Measurements from ENCODE around the gene DIRAS2. TPM values are rescaled to one million over a fixed set of nuclear protein-coding genes. Genes with fewer than 3 reads are reported as not detected.

The DIRAS2 gene
- total RNA-seq, 4 donors from 2014 or later: 0.32 to 0.73 (median 0.53) TPM

DNA sequence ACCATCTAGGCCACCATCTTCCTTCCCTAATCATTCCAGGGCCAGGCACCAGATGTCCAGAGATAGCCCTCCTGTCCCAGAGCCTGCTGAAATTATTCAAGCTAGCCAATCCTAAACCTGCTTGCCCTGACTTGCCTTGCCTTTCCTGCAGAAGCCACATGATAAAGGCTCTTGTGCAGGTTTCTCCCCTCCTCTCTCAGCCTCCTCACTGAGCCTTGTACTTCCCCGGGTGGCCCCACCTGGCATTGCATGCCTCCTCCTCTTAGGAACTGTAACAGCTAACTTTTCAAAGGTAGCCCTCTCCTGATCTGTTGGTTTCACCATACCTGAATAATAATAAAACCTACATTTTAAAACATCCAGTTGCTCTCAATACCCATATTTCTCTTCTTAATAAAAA, 42.6 kb downstream of the DIRAS2 start:
- 30% methylated on average over 1 of the region's 1 CpG for WGBS
- Histone ChIP-seq H3K4me3 (no peak overlapping the region), H3K27me3 (peaks cover 23% of the 10 kb centered on the region), H3K36me3 (no peaks in the 10 kb centered on the region), H3K4me1 (no peaks in the 10 kb centered on the region), H3K27ac (no peak overlapping the region), H3K9me3 (no peaks in the 10 kb centered on the region)
- TF ChIP-seq POLR2A (IDR thresholded peaks at IDR 0.05) (no peak), POLR2AphosphoS5 (IDR thresholded peaks at IDR 0.05) (no peak), EP300 (IDR thresholded peaks at IDR 0.05) (no peak)
- TF ChIP-seq, protein P1, sequence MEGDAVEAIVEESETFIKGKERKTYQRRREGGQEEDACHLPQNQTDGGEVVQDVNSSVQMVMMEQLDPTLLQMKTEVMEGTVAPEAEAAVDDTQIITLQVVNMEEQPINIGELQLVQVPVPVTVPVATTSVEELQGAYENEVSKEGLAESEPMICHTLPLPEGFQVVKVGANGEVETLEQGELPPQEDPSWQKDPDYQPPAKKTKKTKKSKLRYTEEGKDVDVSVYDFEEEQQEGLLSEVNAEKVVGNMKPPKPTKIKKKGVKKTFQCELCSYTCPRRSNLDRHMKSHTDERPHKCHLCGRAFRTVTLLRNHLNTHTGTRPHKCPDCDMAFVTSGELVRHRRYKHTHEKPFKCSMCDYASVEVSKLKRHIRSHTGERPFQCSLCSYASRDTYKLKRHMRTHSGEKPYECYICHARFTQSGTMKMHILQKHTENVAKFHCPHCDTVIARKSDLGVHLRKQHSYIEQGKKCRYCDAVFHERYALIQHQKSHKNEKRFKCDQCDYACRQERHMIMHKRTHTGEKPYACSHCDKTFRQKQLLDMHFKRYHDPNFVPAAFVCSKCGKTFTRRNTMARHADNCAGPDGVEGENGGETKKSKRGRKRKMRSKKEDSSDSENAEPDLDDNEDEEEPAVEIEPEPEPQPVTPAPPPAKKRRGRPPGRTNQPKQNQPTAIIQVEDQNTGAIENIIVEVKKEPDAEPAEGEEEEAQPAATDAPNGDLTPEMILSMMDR (IDR thresholded peaks at IDR 0.05): no peak
- DNase-seq (ENCODE audit: low spot score in 2 of 2): no peak

GRCh38 chr9:90598191-90598590, 44.4 kb downstream of the DIRAS2 start:
- Histone ChIP-seq H3K27ac (no peak overlapping the region), H3K4me1 (no peaks in the 10 kb centered on the region), H3K9me3 (no peaks in the 10 kb centered on the region), H3K27me3 (peaks cover 23% of the 10 kb centered on the region), H3K4me3 (no peak overlapping the region), H3K36me3 (no peaks in the 10 kb centered on the region)
- DNase-seq (ENCODE audit: low spot score in 2 of 2): no peak
- TF ChIP-seq, protein P1 (IDR thresholded peaks at IDR 0.05): no peak
- TF ChIP-seq POLR2A (IDR thresholded peaks at IDR 0.05): no peak
- TF ChIP-seq EP300 (IDR thresholded peaks at IDR 0.05): no peak
- no peak for TF ChIP-seq POLR2AphosphoS5 (IDR thresholded peaks at IDR 0.05)
- WGBS: 64% methylated on average over 5 of the region's 5 CpGs

GRCh38 chr9:90593646-90594045, 49.0 kb downstream of the DIRAS2 start:
- 75% methylated on average over 2 of the region's 2 CpGs for WGBS
- no peak for DNase-seq (ENCODE audit: low spot score in 2 of 2)
- Histone ChIP-seq H3K27me3 (peaks cover 7% of the 10 kb centered on the region), H3K9me3 (no peaks in the 10 kb centered on the region), H3K4me1 (no peaks in the 10 kb centered on the region), H3K4me3 (no peak overlapping the region), H3K27ac (no peak overlapping the region), H3K36me3 (no peaks in the 10 kb centered on the region)
- TF ChIP-seq, protein P1 (IDR thresholded peaks at IDR 0.05): no peak
- TF ChIP-seq EP300 (IDR thresholded peaks at IDR 0.05): no peak

- no peaks in the 10 kb centered on the region for H3K36me3 ChIP-seq
- 70% methylated on average over 2 of the region's 2 CpGs for WGBS
- TF ChIP-seq EP300 (IDR thresholded peaks at IDR 0.05): no peak
- TF ChIP-seq POLR2A (IDR thresholded peaks at IDR 0.05): no peak
- TF ChIP-seq, protein P1 (IDR thresholded peaks at IDR 0.05): no peak
- no peak for TF ChIP-seq POLR2AphosphoS5 (IDR thresholded peaks at IDR 0.05)
- no peaks in the 10 kb centered on the region for H3K4me1 ChIP-seq
- H3K27ac ChIP-seq: no peak overlapping the region
- no peaks in the 10 kb centered on the region for H3K27me3 ChIP-seq
- H3K9me3 ChIP-seq: no peaks in the 10 kb centered on the region
- no peak overlapping the region for H3K4me3 ChIP-seq
- DNase-seq (ENCODE audit: low spot score in 2 of 2): no peak
These were observed 62.0 kb downstream of the DIRAS2 start for GRCh38 chr9:90580576-90580975.

DNA sequence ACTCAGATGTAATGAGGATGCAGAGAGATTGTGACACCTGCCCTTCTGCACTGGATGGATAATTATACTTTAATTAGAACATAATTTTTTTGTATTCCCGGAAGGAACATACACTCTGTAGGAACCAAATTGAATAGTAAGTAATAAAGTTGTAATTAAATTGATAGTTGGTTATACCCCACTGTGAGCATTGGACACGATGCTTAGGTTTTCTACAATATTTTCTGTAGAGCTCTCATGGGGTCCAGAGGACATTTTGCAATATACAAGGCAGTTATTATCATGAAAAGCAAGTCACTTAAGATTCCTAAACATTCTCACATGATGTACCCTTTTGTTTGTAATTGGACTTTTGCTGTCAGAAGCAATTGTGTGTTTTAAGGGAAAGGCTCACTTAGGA, 63.4 kb downstream of the DIRAS2 start:
- no peak for DNase-seq (ENCODE audit: low spot score in 2 of 2)

More for the DNA sequence above, 63.4 kb downstream of the DIRAS2 start:
- 82% methylated on average over 2 of the region's 2 CpGs for WGBS
- H3K27ac ChIP-seq: no peak overlapping the region
- no peaks in the 10 kb centered on the region for H3K4me1 ChIP-seq
- no peak overlapping the region for H3K4me3 ChIP-seq
- no peaks in the 10 kb centered on the region for H3K36me3 ChIP-seq
- no peaks in the 10 kb centered on the region for H3K27me3 ChIP-seq
- TF ChIP-seq, protein P1 (IDR thresholded peaks at IDR 0.05): no peak
- TF ChIP-seq POLR2AphosphoS5 (IDR thresholded peaks at IDR 0.05): no peak
- no peak for TF ChIP-seq EP300 (IDR thresholded peaks at IDR 0.05)
- TF ChIP-seq POLR2A (IDR thresholded peaks at IDR 0.05): no peak
- H3K9me3 ChIP-seq: no peaks in the 10 kb centered on the region
